ENCODE results near the gene MXRA8.

Gene MXRA8

GRCh38 chr1:1365875-1366698 lies 7.7 kb upstream of the MXRA8 start:
- Mint-ChIP-seq H3K27me3 (peaks cover under 1% of the 10 kb centered on the region), H3K36me3 (no peaks in the 10 kb centered on the region), H3K4me3 (no peak overlapping the region), H3K9me3 (no peaks in the 10 kb centered on the region), H3K27ac (no peak overlapping the region), H3K4me1 (peaks cover under 1% of the 10 kb centered on the region)
- DNase-seq (ENCODE audit: low spot score in 2 of 2) (no peak), ATAC-seq (ENCODE audit: low read depth) (no peak)

GRCh38 chr1:1364266-1364665 lies 5.9 kb upstream of the MXRA8 start:
- H3K27ac Mint-ChIP-seq: no peak overlapping the region
- no peaks in the 10 kb centered on the region for H3K36me3 Mint-ChIP-seq
- H3K27me3 Mint-ChIP-seq: peaks cover 7% of the 10 kb centered on the region
- H3K4me3 Mint-ChIP-seq: no peak overlapping the region
- peaks cover 7% of the 10 kb centered on the region for H3K4me1 Mint-ChIP-seq
- ATAC-seq (ENCODE audit: low read depth) (no peak), DNase-seq (ENCODE audit: low spot score in 2 of 2) (no peak)
- H3K9me3 Mint-ChIP-seq: no peaks in the 10 kb centered on the region

- ATAC-seq (ENCODE audit: low read depth) (no peak), DNase-seq (ENCODE audit: low spot score in 2 of 2) (no peak)
- H3K27ac Mint-ChIP-seq: no peak overlapping the region
- H3K4me3 Mint-ChIP-seq: no peak overlapping the region
- peaks cover 10% of the 10 kb centered on the region for H3K4me1 Mint-ChIP-seq
- no peaks in the 10 kb centered on the region for H3K36me3 Mint-ChIP-seq
- H3K9me3 Mint-ChIP-seq: no peaks in the 10 kb centered on the region
- peaks cover 11% of the 10 kb centered on the region for H3K27me3 Mint-ChIP-seq
Observed at GRCh38 chr1:1361982-1362423, 3.6 kb upstream of the MXRA8 start.

- DNase-seq (ENCODE audit: low spot score in 2 of 2): no peak
Observed at GRCh38 chr1:1361233-1361981, 3.1 kb upstream of the MXRA8 start.

GRCh38 chr1:1360506-1361169 lies 2.3 kb upstream of the MXRA8 start:
- peaks cover 13% of the 10 kb centered on the region for H3K27me3 Mint-ChIP-seq
- no peak for DNase-seq (ENCODE audit: low spot score in 2 of 2)
- no peak overlapping the region for H3K27ac Mint-ChIP-seq
- H3K9me3 Mint-ChIP-seq: no peaks in the 10 kb centered on the region
- no peaks in the 10 kb centered on the region for H3K36me3 Mint-ChIP-seq
- ATAC-seq (ENCODE audit: low read depth): no peak
- peaks cover 10% of the 10 kb centered on the region for H3K4me1 Mint-ChIP-seq
- no peak overlapping the region for H3K4me3 Mint-ChIP-seq

More at GRCh38 chr1:1361233-1361981, 3.1 kb upstream of the MXRA8 start:
- H3K4me3 Mint-ChIP-seq: no peak overlapping the region
- no peaks in the 10 kb centered on the region for H3K9me3 Mint-ChIP-seq
- ATAC-seq (ENCODE audit: low read depth): no peak
- no peak overlapping the region for H3K27ac Mint-ChIP-seq
- H3K36me3 Mint-ChIP-seq: no peaks in the 10 kb centered on the region
- peaks cover 10% of the 10 kb centered on the region for H3K4me1 Mint-ChIP-seq
- peaks cover 13% of the 10 kb centered on the region for H3K27me3 Mint-ChIP-seq

GRCh38 chr1:1359664-1360468 lies 1.5 kb upstream of the MXRA8 start:
- no peak overlapping the region for H3K4me3 Mint-ChIP-seq
- peaks cover 10% of the 10 kb centered on the region for H3K4me1 Mint-ChIP-seq
- H3K36me3 Mint-ChIP-seq: no peaks in the 10 kb centered on the region
- H3K27me3 Mint-ChIP-seq: peaks cover 13% of the 10 kb centered on the region
- H3K27ac Mint-ChIP-seq: no peak overlapping the region
- no peaks in the 10 kb centered on the region for H3K9me3 Mint-ChIP-seq
- ATAC-seq (ENCODE audit: low read depth) (no peak), DNase-seq (ENCODE audit: low spot score in 2 of 2) (no peak)

- Mint-ChIP-seq H3K9me3 (no peaks in the 10 kb centered on the region), H3K27me3 (peaks cover 13% of the 10 kb centered on the region), H3K36me3 (no peaks in the 10 kb centered on the region), H3K27ac (no peak overlapping the region), H3K4me1 (peaks cover 10% of the 10 kb centered on the region), H3K4me3 (no peak overlapping the region)
- DNase-seq (ENCODE audit: low spot score in 2 of 2) (no peak), ATAC-seq (ENCODE audit: low read depth) (peak; percentile 34)
Observed at GRCh38 chr1:1359308-1359663, 931 bp upstream of the MXRA8 start.

- Mint-ChIP-seq H3K4me1 (peaks cover 13% of the 10 kb centered on the region), H3K4me3 (no peak overlapping the region), H3K36me3 (no peaks in the 10 kb centered on the region), H3K27ac (no peak overlapping the region), H3K27me3 (peaks cover 13% of the 10 kb centered on the region), H3K9me3 (no peaks in the 10 kb centered on the region)
- ATAC-seq (ENCODE audit: low read depth) (no peak), DNase-seq (ENCODE audit: low spot score in 2 of 2) (no peak)
Observed at GRCh38 chr1:1357871-1358432, 403 bp downstream of the MXRA8 start.

GRCh38 chr1:1356796-1357401 lies 1.5 kb downstream of the MXRA8 start:
- peaks cover 20% of the 10 kb centered on the region for H3K27me3 Mint-ChIP-seq
- no peak for ATAC-seq (ENCODE audit: low read depth)
- no peak overlapping the region for H3K4me3 Mint-ChIP-seq

GRCh38 chr1:1356166-1356795 lies 2.1 kb downstream of the MXRA8 start:
- peaks cover 24% of the 10 kb centered on the region for H3K4me1 Mint-ChIP-seq
- peaks cover 2% of the 10 kb centered on the region for H3K36me3 Mint-ChIP-seq
- no peak overlapping the region for H3K27ac Mint-ChIP-seq
- no peaks in the 10 kb centered on the region for H3K9me3 Mint-ChIP-seq
- no peak overlapping the region for H3K4me3 Mint-ChIP-seq
- peaks cover 20% of the 10 kb centered on the region for H3K27me3 Mint-ChIP-seq
- ATAC-seq (ENCODE audit: low read depth): no peak
- peak in 1 of 2 donors; percentile 11 for DNase-seq (ENCODE audit: low spot score in 2 of 2)

More at GRCh38 chr1:1356796-1357401, 1.5 kb downstream of the MXRA8 start:
- Mint-ChIP-seq H3K27ac (no peak overlapping the region), H3K9me3 (no peaks in the 10 kb centered on the region), H3K36me3 (peaks cover 2% of the 10 kb centered on the region), H3K4me1 (peaks cover 23% of the 10 kb centered on the region)
- peak in 1 of 2 donors; percentile 15 for DNase-seq (ENCODE audit: low spot score in 2 of 2)

GRCh38 chr1:1355416-1355815 lies 2.9 kb downstream of the MXRA8 start:
- Mint-ChIP-seq H3K4me1 (peaks cover 19% of the 10 kb centered on the region), H3K36me3 (peaks cover 2% of the 10 kb centered on the region), H3K4me3 (no peak overlapping the region), H3K9me3 (no peaks in the 10 kb centered on the region), H3K27me3 (peaks cover 15% of the 10 kb centered on the region), H3K27ac (no peak overlapping the region)
- DNase-seq (ENCODE audit: low spot score in 2 of 2): no peak
- ATAC-seq (ENCODE audit: low read depth): no peak

GRCh38 chr1:1354271-1355247 lies 3.8 kb downstream of the MXRA8 start:
- Mint-ChIP-seq H3K27ac (no peak overlapping the region), H3K27me3 (peaks cover 14% of the 10 kb centered on the region), H3K4me3 (peak overlapping the region; percentile 55), H3K36me3 (peaks cover 2% of the 10 kb centered on the region), H3K4me1 (peaks cover 19% of the 10 kb centered on the region), H3K9me3 (no peaks in the 10 kb centered on the region)
- DNase-seq (ENCODE audit: low spot score in 2 of 2) (peak in 1 of 2 donors; percentile 30), ATAC-seq (ENCODE audit: low read depth) (peak; percentile 22)
